ENCODE measurements around the gene SGSM1. TPM values are rescaled to one million over a fixed set of nuclear protein-coding genes. Genes with fewer than 3 reads are reported as not detected.

Gene SGSM1
- total RNA-seq, 1 donor from 2014 or later: 0.07 TPM

- peaks cover 16% of the 10 kb centered on the region for H3K4me1 Mint-ChIP-seq (ENCODE audit: low read depth)
- peaks cover 45% of the 10 kb centered on the region for H3K27me3 Mint-ChIP-seq (ENCODE audit: low read depth)
- no peak for DNase-seq (ENCODE audit: low spot score)
- no peak overlapping the region for H3K27ac Mint-ChIP-seq
- intact Hi-C loops (cut with micrococcal nuclease): no loop called here
- H3K4me3 Mint-ChIP-seq (ENCODE audit: low read depth): peak overlapping the region; percentile 56
- H3K9me3 Mint-ChIP-seq: no peaks in the 10 kb centered on the region
- H3K36me3 Mint-ChIP-seq (ENCODE audit: low read depth): no peaks in the 10 kb centered on the region
Measured at GRCh38 chr22:24954114-24954463, 148.1 kb downstream of the SGSM1 start.

- Mint-ChIP-seq H3K4me3 (ENCODE audit: low read depth) (no peak overlapping the region), H3K27ac (no peak overlapping the region), H3K9me3 (no peaks in the 10 kb centered on the region), H3K27me3 (ENCODE audit: low read depth) (peaks cover 41% of the 10 kb centered on the region), H3K4me1 (ENCODE audit: low read depth) (peaks cover 16% of the 10 kb centered on the region), H3K36me3 (ENCODE audit: low read depth) (no peaks in the 10 kb centered on the region)
- intact Hi-C loops (cut with micrococcal nuclease): no loop called here
- no peak for DNase-seq (ENCODE audit: low spot score)
Measured at GRCh38 chr22:24954856-24955255, 148.8 kb downstream of the SGSM1 start.

GRCh38 chr22:24957043-24957442, 151.0 kb downstream of the SGSM1 start:
- Mint-ChIP-seq H3K36me3 (ENCODE audit: low read depth) (no peaks in the 10 kb centered on the region), H3K9me3 (no peaks in the 10 kb centered on the region), H3K4me1 (ENCODE audit: low read depth) (peaks cover 10% of the 10 kb centered on the region), H3K4me3 (ENCODE audit: low read depth) (no peak overlapping the region), H3K27me3 (ENCODE audit: low read depth) (peaks cover 30% of the 10 kb centered on the region), H3K27ac (no peak overlapping the region)
- no peak for DNase-seq (ENCODE audit: low spot score)
- intact Hi-C loops (cut with micrococcal nuclease): no loop called here

DNA sequence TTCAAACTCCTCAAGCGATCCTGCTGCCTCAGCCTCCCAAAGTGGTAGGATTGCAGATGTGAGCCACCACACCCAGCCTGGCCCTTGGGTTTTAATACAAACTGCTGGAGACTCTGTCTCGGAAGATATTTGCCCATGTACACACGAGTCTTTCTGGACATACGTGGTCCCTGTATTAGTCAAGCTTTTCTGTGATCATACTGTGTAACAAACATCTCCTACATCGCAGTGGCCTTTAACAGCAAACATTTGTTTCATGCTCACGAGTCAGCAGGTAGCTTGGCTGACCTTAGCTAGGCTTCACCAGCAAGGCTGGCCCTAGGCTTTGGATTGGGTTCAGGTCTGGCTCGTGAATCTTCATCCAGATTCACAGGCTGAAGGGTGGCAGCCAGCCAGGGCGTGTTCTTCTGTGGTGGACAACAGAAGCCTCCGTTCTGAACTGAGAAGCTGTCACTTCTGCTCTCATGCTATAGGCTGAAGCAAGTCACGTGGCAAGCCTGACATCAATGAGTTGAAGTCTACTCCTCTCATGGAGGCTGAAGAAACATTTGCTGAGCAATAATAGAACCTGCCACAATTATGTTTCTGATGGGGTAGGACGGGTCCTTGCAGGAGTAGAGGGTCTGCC, 155.3 kb downstream of the SGSM1 start:
- intact Hi-C loops (cut with micrococcal nuclease): no loop called here
- no peak for DNase-seq (ENCODE audit: low spot score)
- H3K4me1 Mint-ChIP-seq (ENCODE audit: low read depth): no peaks in the 10 kb centered on the region
- H3K36me3 Mint-ChIP-seq (ENCODE audit: low read depth): no peaks in the 10 kb centered on the region
- peaks cover 7% of the 10 kb centered on the region for H3K27me3 Mint-ChIP-seq (ENCODE audit: low read depth)
- H3K27ac Mint-ChIP-seq: no peak overlapping the region
- H3K9me3 Mint-ChIP-seq: no peaks in the 10 kb centered on the region
- H3K4me3 Mint-ChIP-seq (ENCODE audit: low read depth): no peak overlapping the region

DNA sequence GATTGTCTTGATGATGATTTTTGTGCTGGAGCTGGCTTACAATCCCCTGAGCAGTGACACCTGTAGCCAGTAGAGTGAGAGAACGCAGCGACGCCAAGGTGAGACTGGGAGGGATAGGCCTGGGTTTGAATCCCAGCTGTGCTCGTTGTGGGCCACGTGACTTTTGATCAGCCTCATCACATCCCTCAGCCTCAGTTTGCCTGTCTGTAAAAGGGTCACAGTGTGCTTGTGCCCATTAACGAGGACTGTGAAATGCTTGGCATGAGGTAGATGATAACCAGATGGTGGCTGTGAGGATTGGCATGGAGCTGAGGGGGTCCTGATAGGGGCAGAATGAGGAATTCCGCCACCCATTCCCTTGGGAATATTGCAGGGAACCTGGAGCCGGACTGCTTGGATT, 156.1 kb downstream of the SGSM1 start:
- Mint-ChIP-seq H3K27ac (no peak overlapping the region), H3K4me3 (ENCODE audit: low read depth) (no peak overlapping the region), H3K9me3 (no peaks in the 10 kb centered on the region), H3K36me3 (ENCODE audit: low read depth) (no peaks in the 10 kb centered on the region), H3K4me1 (ENCODE audit: low read depth) (no peaks in the 10 kb centered on the region), H3K27me3 (ENCODE audit: low read depth) (peaks cover 5% of the 10 kb centered on the region)
- intact Hi-C loops (cut with micrococcal nuclease): no loop called here
- DNase-seq (ENCODE audit: low spot score): no peak

DNA sequence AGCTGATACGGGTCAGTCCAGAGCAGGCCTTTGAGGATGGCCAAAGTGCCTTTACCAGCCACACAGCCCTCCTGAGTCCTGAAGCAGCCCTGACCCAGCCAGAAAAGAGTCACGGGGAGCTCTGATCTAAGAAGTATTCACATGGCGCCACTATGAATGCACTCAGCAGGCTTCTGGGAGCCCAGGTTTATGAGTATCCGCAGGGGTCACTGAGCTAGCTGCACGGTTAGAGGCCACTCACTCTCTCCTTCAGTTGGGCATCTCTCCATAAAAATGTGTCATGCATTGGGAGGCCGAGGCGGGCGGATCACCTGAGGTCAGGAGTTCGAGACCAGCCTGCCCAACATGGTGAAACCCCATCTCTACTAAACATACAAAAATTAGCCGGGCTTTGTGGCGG, 156.8 kb downstream of the SGSM1 start:
- no peak overlapping the region for H3K27ac Mint-ChIP-seq
- no peaks in the 10 kb centered on the region for H3K4me1 Mint-ChIP-seq (ENCODE audit: low read depth)
- H3K4me3 Mint-ChIP-seq (ENCODE audit: low read depth): no peak overlapping the region
- no peaks in the 10 kb centered on the region for H3K9me3 Mint-ChIP-seq
- intact Hi-C loops (cut with micrococcal nuclease): no loop called here
- peaks cover 4% of the 10 kb centered on the region for H3K27me3 Mint-ChIP-seq (ENCODE audit: low read depth)
- no peak for DNase-seq (ENCODE audit: low spot score)
- H3K36me3 Mint-ChIP-seq (ENCODE audit: low read depth): no peaks in the 10 kb centered on the region

- no peaks in the 10 kb centered on the region for H3K4me1 Mint-ChIP-seq (ENCODE audit: low read depth)
- peaks cover 4% of the 10 kb centered on the region for H3K27me3 Mint-ChIP-seq (ENCODE audit: low read depth)
- H3K9me3 Mint-ChIP-seq: no peaks in the 10 kb centered on the region
- intact Hi-C loops (cut with micrococcal nuclease): no loop called here
- no peaks in the 10 kb centered on the region for H3K36me3 Mint-ChIP-seq (ENCODE audit: low read depth)
- DNase-seq (ENCODE audit: low spot score): no peak
- no peak overlapping the region for H3K27ac Mint-ChIP-seq
- no peak overlapping the region for H3K4me3 Mint-ChIP-seq (ENCODE audit: low read depth)
Measured at GRCh38 chr22:24964441-24964840, 158.4 kb downstream of the SGSM1 start.

DNA sequence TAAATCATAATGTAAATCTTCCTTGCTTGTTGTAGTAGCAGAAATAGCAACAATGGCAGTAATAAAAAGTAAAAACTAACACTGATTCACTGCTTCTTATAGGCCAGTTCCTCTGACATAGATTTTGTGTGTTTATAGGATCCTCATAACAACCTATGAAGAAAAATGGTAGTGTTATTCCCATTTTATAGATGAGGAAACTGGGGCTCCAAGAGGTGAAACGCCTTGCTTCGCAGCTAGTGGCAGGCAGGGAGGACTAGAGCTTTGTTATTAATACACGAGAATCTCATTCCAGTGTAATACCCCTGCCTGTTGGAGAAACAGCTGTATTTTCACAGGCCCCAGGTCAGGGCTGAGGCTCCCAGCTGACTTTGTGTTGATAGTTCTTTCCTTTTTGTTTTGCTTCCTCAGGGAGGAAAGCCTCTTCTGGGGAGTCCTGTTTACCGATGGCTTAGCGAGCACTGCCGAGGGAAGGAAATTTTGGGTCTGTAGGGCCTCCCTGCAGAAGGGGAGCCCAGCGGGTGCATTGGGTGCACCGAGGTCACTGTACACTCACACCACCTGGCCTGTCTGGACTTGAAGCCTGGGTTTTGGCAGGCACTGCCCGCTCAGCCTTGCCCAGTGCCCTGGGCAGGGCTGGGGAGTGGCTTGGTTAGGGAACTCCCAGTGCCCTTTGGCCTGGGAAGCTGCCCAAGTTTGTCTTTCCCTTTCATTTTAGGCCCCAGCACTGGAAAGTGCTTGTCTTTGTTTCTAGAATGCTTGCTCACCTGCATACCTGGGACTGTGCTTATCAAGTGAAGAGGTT, 160.0 kb downstream of the SGSM1 start:
- Mint-ChIP-seq H3K9me3 (no peaks in the 10 kb centered on the region), H3K27me3 (ENCODE audit: low read depth) (peaks cover 1% of the 10 kb centered on the region), H3K4me3 (ENCODE audit: low read depth) (no peak overlapping the region), H3K27ac (no peak overlapping the region), H3K36me3 (ENCODE audit: low read depth) (no peaks in the 10 kb centered on the region), H3K4me1 (ENCODE audit: low read depth) (no peaks in the 10 kb centered on the region)
- no peak for DNase-seq (ENCODE audit: low spot score)
- intact Hi-C loops (cut with micrococcal nuclease): no loop called here

GRCh38 chr22:24968066-24968561, 162.1 kb downstream of the SGSM1 start:
- H3K27me3 Mint-ChIP-seq (ENCODE audit: low read depth): peaks cover 5% of the 10 kb centered on the region
- no peaks in the 10 kb centered on the region for H3K4me1 Mint-ChIP-seq (ENCODE audit: low read depth)
- intact Hi-C loops (cut with micrococcal nuclease): no loop called here
- no peaks in the 10 kb centered on the region for H3K36me3 Mint-ChIP-seq (ENCODE audit: low read depth)
- no peak for DNase-seq (ENCODE audit: low spot score)
- H3K4me3 Mint-ChIP-seq (ENCODE audit: low read depth): no peak overlapping the region
- H3K27ac Mint-ChIP-seq: no peak overlapping the region
- H3K9me3 Mint-ChIP-seq: no peaks in the 10 kb centered on the region

GRCh38 chr22:24969560-24970301, 163.7 kb downstream of the SGSM1 start:
- no peaks in the 10 kb centered on the region for H3K4me1 Mint-ChIP-seq (ENCODE audit: low read depth)
- no peak overlapping the region for H3K4me3 Mint-ChIP-seq (ENCODE audit: low read depth)
- DNase-seq (ENCODE audit: low spot score): no peak
- intact Hi-C loops (cut with micrococcal nuclease): no loop called here
- peaks cover 4% of the 10 kb centered on the region for H3K27me3 Mint-ChIP-seq (ENCODE audit: low read depth)
- H3K9me3 Mint-ChIP-seq: no peaks in the 10 kb centered on the region
- H3K36me3 Mint-ChIP-seq (ENCODE audit: low read depth): no peaks in the 10 kb centered on the region
- H3K27ac Mint-ChIP-seq: no peak overlapping the region

DNA sequence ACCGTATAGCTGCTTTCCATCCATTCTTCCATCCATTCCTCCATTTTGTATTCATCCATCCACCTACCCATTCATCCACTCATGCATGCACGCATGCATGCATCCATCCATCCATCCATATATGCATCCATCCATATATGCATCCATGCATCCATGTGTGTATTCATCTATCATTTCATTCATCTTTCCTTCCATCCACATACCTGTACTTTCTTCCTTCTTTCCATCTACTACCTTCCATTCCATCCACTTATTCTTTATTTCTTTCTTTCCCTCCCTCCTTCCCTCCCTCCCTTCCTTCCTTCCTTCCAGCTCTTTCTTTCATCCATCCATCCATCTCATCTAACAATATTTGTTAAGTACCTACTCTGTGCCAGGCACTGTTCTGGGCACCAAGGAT, 166.4 kb downstream of the SGSM1 start:
- H3K9me3 Mint-ChIP-seq: no peaks in the 10 kb centered on the region
- H3K4me1 Mint-ChIP-seq (ENCODE audit: low read depth): peaks cover 2% of the 10 kb centered on the region
- no peak overlapping the region for H3K4me3 Mint-ChIP-seq (ENCODE audit: low read depth)
- H3K27me3 Mint-ChIP-seq (ENCODE audit: low read depth): peaks cover 6% of the 10 kb centered on the region
- intact Hi-C loops (cut with micrococcal nuclease): no loop called here
- no peak for DNase-seq (ENCODE audit: low spot score)
- H3K27ac Mint-ChIP-seq: no peak overlapping the region
- H3K36me3 Mint-ChIP-seq (ENCODE audit: low read depth): no peaks in the 10 kb centered on the region

DNA sequence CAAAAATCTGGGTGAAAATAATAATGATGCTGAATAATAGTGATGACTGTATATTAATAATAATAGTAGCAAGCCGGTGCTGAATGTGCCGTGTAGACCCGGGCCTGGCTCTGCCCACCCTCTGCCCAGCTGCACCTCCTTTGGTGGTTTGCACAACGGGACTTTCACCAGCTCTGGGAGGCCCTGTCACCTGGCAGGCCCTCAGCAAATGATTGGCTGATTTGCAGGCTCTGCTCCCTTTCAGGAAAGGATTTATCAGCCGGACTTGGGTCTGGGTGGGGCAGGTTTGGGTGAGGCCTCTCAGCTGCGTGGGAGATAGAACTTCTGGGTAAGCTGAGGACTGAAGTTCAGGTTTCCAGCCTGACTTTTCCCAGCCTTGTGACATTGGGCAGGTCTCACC, 167.9 kb downstream of the SGSM1 start:
- no peak for DNase-seq (ENCODE audit: low spot score)
- Mint-ChIP-seq H3K9me3 (no peaks in the 10 kb centered on the region), H3K4me3 (ENCODE audit: low read depth) (no peak overlapping the region), H3K27ac (no peak overlapping the region), H3K27me3 (ENCODE audit: low read depth) (peaks cover 6% of the 10 kb centered on the region), H3K4me1 (ENCODE audit: low read depth) (peaks cover 2% of the 10 kb centered on the region), H3K36me3 (ENCODE audit: low read depth) (no peaks in the 10 kb centered on the region)
- intact Hi-C loops (cut with micrococcal nuclease): no loop called here

DNA sequence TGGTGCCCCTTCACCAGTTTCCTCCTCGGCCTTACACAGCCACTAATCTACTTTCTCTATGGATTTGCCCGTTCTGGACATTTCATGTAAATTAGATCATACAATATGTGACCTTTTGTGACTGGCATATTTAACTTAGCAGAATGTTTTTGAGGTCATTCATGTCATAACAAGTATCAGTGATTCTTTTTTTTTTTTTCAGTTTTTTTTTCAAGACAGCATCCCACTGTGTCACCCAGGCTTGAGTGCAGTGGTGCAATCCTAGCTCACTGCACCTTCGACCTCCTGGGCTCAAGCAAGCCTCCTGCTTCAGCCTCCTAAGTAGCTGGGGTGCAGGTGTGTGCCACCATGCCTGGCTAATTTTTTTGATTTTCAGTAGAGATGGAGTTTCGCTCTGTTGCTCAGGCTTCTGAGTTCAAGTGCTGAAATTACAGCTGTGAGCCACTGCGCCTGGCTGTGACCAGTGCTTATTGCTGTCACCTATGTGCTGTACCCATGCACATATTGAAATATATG, 169.2 kb downstream of the SGSM1 start:
- peaks cover 6% of the 10 kb centered on the region for H3K27me3 Mint-ChIP-seq (ENCODE audit: low read depth)
- no peak for DNase-seq (ENCODE audit: low spot score)
- H3K36me3 Mint-ChIP-seq (ENCODE audit: low read depth): no peaks in the 10 kb centered on the region
- no peak overlapping the region for H3K4me3 Mint-ChIP-seq (ENCODE audit: low read depth)
- intact Hi-C loops (cut with micrococcal nuclease): no loop called here
- peaks cover 2% of the 10 kb centered on the region for H3K4me1 Mint-ChIP-seq (ENCODE audit: low read depth)
- no peak overlapping the region for H3K27ac Mint-ChIP-seq
- H3K9me3 Mint-ChIP-seq: no peaks in the 10 kb centered on the region
